Vagina (tissue), 2 donors: ENCODE data around the gene RABL3.

Experiments used
- CTCF ChIP-seq, 3 experiments: fragments of 450-650 bp in 2 of 3; fragments of 200-600 bp in 1 of 3; sonication (generic) in 1 of 3; IDR thresholded peaks; one replicate each; pipeline ENCODE4 v1.5.1; 2017 to 2019; ENCODE audit warnings: antibody characterized with exemption in 3 of 3, mild to moderate bottlenecking in 2 of 3, moderate library complexity in 2 of 3
- POLR2A ChIP-seq, 2 donors: fragments of 450-650 bp; IDR thresholded peaks; one replicate each; pipeline ENCODE4 v1.6.1; 2017; ENCODE audit warnings: antibody characterized with exemption in 2 of 2, mild to moderate bottlenecking in 2 of 2, moderate library complexity in 2 of 2
- POLR2AphosphoS5 ChIP-seq, 2 donors: sonication (generic); formaldehyde crosslinking; IDR thresholded peaks; one replicate each; pipeline ENCODE4 v1.9.0; 2017; ENCODE audit warnings: antibody characterized with exemption in 2 of 2, mild to moderate bottlenecking in 2 of 2, low read depth in 1 of 2; ENCODE audit not compliant: insufficient read depth in 1 of 2

DNA sequence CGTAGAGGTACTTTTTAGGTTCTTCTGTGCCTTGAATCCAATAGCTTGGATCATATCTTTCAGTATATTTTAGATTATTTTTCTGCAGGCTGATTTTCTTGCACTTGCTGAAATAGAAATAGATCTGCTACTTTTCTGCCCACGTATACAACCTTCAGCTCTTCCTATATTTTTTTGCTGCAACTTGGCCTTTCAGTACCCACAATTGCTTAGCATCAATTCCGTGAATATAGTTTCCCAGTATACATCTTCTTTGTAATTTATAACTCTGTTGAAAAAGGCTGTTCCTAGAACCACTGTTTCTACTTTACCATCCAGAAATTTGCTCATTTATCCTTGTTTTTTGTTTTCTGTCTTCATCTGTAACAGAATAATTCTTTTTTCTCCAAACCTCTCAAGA is 36.5 kb upstream of the RABL3 start:
- TF ChIP-seq POLR2A (IDR thresholded peaks at IDR 0.05) (no peak), CTCF (IDR thresholded peaks at IDR 0.05) (no peak), POLR2AphosphoS5 (IDR thresholded peaks at IDR 0.05; ENCODE audit: insufficient read depth in 1 of 2, low read depth in 1 of 2) (no peak)
